NK-92 (cell line): ENCODE results near the gene EDC3.

Source experiments
- DNase-seq: peaks from one replicate; lab custom pipeline; 2025; ENCODE audit not compliant: unreplicated experiment; lab: John Stamatoyannopoulos, UW

Gene EDC3

DNA sequence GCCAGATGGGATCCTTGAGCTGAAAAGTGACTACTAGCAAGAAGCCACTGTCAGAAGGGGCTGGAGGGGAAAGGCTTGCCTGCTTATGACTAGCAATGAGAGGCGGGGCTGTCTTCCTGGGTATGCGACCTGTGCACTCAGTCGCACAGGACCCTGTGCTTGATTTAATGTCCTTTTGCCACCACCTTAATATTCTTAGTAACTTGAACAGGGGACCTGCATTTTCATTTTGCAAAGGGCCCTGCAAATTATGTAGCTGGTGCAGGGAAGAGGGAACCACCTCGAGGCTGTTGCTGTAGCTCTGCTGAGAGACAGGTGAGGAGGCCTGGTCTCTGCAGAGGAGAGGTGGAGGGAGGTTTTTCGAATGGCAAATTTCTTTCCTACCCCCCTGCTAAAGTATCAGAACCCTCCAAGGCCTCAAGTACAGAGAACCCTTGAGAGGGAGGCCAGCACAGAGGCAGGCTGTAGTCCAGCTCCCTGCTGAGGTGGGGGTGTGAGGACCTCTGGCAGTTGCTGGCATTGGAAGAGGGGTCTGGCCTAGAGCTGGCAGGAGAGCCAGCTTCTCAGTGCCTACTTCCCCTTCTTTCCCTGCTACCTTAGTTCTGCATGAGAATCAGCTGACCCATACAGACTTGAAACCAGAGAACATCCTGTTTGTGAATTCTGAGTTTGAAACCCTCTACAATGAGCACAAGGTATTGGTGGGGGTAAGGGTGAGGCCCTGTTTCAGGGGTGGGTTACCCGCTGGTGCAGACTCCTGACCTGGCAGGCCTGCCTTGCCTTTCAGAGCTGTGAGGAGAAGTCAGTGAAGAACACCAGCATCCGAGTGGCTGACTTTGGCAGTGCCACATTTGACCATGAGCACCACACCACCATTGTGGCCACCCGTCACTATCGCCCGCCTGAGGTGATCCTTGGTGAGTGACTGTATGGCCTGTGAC lies 68.8 kb downstream of the EDC3 start:
- DNase-seq, result no peak

DNA sequence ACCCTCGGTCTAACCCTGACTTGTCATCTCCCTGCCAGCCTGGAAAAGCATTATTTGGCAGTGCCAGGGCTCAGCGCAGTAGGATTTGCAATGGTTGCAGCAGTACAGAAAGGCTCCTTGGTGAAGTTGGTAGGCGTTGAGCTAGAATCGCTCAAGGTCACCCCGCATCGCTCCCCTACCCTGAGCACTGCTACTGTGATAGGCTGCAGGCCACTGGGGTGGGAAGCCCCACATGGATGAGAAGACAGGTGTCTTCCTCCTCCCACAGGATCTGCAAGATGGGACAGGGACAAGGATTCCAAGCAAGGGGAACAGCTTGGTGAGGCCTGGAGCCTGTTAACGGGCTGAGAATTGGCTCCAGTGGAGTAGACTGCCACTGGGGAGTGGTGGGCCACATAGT lies 69.5 kb downstream of the EDC3 start:
- no peak for DNase-seq

GRCh38 chr15:74625693-74626092 lies 70.1 kb downstream of the EDC3 start:
- no peak for DNase-seq

DNA sequence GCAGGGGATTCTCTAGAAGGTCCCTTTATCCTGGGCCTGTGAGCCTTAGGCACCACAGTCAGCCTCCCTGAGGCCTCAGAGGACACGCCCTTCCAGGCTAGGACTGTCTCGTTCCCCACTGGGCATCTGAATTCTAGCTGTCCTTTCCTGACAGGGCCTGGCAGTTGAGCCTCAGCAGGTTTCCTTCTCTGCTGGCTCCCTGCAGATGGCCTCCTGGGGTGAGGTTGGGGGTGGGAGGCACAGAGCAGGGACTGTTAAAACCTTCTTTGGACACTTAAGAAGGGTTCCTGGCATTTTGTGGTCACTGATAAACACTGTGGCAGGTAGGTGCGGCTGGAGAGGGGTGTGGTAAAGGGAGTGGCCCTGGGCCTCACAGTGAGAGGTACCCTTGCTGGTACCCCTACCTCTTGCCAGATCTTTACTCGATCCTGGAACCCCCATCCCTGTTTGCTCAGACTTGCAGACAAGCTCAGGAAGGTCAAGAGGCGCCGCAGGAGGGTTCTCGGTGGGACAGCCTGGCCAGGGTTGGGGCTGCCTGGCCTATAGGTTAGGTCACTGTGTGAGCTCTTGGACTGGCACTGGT lies 71.7 kb downstream of the EDC3 start:
- no peak for DNase-seq

DNA sequence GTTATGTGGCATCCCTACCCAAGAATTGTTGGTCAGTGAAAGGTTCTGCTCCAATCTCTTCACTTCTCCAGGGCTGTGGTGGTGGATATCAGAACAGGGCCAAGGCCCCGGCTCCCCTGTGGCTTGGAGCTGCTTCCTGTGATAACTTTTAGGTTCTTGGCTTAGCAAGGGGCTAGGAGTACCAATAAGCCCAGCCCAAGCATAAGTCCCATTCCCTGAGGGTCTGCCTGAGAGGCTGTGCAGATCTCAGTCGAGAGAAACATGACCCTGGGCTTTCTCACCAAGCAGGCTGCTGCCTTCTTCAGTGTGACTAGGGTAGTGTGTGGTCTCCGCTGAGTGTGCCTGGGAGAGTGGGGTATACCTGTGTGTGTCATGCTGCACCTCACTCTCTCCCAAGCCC lies 73.1 kb downstream of the EDC3 start:
- DNase-seq, result no peak

- no peak for DNase-seq
Measured at GRCh38 chr15:74621936-74622335, 73.9 kb downstream of the EDC3 start.

- no peak for DNase-seq
Measured at GRCh38 chr15:74621546-74621920, 74.3 kb downstream of the EDC3 start.

DNA sequence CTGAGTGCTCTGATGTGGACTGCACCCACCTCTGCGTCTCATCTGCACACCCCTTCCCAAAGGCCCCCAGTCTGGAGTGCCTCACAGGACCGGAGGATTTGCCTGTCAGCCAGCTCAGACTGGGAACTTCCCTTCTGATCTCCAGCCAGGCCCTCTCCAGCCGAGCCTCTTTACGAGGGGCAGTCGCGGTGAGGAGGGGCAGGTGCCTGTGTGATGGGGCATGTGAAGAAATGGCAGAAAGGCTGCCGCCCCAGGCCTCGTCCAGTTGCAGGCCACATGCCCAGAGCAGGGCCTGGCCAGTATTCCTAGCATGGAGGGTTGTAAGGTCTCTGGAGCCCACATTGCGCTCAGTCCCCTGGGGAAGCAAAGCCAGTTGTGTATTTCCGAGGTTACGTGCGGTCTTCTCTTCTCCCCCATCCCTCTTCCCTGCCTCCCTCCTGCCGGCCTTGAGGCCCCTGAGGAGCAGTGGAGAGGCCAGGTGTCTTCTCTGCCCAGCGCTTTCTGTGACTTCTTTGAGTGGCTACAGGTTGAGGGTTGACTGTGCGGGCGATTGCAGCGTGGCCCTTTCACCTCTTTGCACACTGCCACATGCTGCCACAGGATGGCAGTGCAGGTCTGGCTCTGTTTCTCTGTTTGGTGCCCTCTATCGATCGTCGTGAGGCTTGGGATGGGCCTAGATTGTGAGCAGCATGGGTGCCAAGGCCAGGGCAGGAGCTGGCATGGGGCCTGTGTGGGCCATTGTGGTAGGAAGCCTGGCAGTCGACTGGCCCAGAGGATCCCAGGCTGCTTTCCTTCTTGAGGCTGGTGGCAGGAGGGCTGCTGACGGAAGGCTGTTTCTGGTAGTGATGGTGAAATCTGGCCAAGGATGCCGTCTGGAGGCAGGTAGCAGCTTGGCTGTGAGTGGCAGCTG lies 74.9 kb downstream of the EDC3 start:
- DNase-seq, result no peak

- DNase-seq, result no peak
Measured at GRCh38 chr15:74619916-74620635, 75.7 kb downstream of the EDC3 start.

- no peak for DNase-seq
Measured at GRCh38 chr15:74618841-74619596, 76.8 kb downstream of the EDC3 start.

- no peak for DNase-seq
Measured at GRCh38 chr15:74616996-74617395, 78.8 kb downstream of the EDC3 start.

DNA sequence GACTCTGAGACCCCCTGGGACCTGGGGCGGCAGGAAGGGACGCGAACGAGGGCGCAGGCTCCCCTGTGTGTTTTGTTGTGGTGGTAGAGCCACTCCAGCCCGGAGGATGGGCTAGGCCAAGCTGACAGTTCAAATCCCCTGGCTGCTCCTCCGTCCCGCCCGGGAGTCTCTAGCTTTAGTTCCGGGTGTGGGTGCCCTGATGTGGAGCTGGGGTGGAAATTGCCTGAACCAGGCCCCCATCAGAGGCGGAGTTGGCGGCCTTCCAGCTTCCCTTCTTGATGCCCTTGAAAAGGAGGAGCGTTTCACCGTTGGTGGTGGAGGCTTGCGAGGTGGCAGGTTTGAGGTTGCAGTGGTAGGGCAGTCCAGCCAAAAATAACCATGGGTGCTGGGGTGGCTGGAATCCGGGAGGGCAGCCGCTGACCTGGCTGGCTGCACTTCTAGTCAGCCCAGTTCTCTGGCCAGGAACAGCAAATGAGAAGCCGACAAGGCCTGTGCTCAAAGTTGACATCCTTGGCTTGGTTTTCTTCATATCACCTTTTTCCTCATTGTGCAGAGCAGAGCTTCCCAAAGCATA lies 79.4 kb downstream of the EDC3 start:
- no peak for DNase-seq

DNA sequence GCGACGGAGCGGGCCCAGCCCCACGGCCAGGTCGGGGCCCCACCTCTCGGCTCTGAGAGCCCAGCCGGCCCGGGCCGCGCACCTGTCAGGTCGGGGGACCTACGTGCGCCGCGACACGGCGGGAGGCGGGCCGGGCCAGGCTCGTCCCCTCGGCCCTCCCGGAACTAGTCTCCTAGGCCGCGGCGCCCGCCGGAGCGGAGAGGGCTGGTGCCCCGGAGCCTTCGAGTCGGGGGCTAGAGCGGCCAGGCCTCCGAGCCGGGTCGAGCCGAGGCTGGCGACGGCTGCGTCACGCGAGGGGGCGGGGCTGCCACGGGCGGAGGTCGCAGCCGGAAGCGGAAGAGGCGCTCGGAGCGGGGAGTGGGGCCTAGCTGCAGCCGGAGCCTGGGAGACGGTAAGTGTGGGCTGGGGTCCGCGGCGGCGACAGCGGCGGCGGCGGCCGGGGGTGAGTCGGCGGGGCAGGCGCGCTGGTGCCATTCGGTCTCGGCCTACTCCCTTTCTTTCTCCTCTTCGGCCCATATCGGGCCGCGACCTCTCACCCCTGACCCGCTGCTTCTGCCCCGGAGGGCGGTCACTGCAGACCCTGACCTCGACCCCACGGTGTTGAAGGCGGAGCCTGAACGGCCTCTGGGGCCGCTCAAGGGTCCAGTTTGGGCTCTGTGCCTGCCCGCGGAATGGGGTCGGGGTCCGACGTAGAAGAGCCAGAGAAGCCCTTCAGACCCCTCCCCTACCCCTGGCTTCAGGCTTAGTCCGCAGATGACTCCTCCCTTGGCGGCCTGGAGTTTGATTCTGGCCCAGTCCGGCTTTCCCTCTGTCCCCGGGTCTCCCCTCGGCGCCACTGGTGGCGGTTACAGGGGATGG lies 80.1 kb downstream of the EDC3 start, which contains the start of gene CLK3:
Gene CLK3, plus strand, starts transcription at position 329 of the 858 bp plus-strand sequence. CDS start 3,361 bp downstream, outside the sequence.
- peak; percentile 61 for DNase-seq

DNA sequence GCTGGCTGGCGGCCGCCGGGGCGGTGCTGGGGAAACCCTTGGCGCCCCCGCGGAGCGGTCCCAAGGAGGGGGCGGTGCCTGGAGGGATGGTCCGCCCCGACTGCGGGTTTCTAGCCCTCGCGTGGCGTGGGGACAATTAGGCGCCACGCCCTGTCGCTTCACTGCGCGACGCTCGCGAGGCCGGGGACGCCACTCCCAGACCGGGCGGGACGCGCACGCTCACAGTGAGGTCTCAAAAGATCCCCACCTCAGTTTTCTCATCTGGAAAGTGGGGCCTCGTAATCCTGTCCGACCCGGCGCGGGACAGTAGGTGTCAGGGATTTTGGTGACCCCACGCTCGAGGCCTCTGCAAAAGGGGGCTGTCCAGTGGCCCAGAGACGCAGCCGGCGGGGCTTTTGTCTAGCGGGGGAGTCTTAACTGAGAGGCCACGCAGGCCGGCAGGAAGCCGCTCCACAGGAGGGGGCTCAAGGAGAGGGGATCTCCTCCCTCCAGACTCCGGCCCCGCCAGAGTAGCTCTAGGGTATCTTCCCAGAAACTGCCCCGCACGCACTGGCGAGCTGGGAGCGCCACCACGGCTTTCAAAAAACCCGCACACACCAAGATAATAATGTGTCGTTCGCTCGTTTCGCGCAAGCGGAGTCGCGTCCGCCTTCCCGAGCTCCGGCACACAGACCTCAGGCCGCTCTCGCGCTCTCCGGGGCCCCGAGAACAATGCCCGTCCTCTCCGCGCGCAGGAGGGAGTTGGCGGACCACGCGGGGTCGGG lies 80.9 kb downstream of the EDC3 start:
- DNase-seq, result peak; percentile 55

- DNase-seq, result no peak
Measured at GRCh38 chr15:74613953-74614743, 81.7 kb downstream of the EDC3 start.

DNA sequence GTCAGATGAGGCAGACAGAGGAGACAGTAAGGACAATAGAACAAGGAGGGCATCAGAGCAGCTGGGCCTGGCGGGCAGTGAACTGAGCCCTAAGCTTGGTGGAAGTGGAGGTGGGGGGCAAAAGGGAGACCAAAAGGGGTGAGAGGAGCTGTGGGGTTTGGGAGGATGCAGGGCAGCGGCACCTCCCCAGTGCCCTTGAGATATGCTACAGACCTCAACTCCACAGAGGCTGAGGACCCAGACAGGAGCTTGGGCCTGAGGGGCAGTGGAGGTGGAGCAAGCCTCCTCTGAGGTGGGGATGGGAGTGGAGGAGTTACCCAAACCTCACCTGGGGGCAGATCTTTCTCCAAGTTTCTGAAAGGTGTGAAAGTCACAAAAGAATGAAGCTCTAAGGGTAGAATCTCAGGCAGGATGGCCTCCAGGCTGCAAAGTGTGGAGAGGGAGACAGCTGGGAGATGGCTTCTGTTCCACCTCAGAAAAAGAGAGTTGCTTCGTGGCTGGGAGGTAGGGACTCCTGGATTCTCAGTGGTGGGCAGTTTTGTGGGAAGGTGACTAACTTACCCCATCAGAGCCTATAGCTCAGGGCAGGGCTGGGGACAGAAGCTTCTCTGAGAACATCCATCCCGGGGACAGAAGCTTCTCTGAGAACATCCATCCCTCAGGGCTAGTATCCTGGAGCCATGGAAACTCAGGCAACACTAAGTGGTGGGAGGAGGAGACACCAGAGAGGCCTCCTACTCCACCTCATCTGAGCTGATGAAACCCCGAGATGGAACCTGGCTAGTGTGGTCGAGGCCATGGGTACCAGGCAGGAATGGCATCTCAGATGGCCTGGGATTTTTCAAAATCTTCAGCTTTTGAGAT lies 82.5 kb downstream of the EDC3 start:
- DNase-seq, result no peak
